NCI-H2171 (cell line): ENCODE measurements around the gene EIF2S1.
"Not testable (repeated sequence)": the region's sequence is repeated elsewhere in the genome, so short reads cannot be mapped to it uniquely, and the experiment has no call there.

Experiments used
- DNase-seq: peaks from one replicate; lab custom pipeline; 2025; lab: John Stamatoyannopoulos, UW

Gene EIF2S1

GRCh38 chr14:67359775-67360469, at the start of gene EIF2S1, which contains the start of gene ATP6V1D:
TSS of gene EIF2S1 (plus strand) at chr14:67360328. CDS start at chr14:67364768, 4,440 bp downstream.
TSS of gene ATP6V1D (minus strand) at chr14:67359804. CDS start at chr14:67359698, 106 bp downstream.
- peak; percentile 99 for DNase-seq

- no peak for DNase-seq
Observed at GRCh38 chr14:67311868-67312267, 48.3 kb upstream of the EIF2S1 start.

- no peak for DNase-seq
Observed at GRCh38 chr14:67313153-67313552, 47.0 kb upstream of the EIF2S1 start.

GRCh38 chr14:67317822-67318221, 42.3 kb upstream of the EIF2S1 start:
- DNase-seq, result no peak

- no peak for DNase-seq
Observed at GRCh38 chr14:67319142-67319541, 41.0 kb upstream of the EIF2S1 start.

GRCh38 chr14:67329666-67330065, 30.5 kb upstream of the EIF2S1 start:
- DNase-seq, result not testable (repeated sequence)

- no peak for DNase-seq
Observed at GRCh38 chr14:67331368-67332125, 28.6 kb upstream of the EIF2S1 start.

- no peak for DNase-seq
Observed at GRCh38 chr14:67332468-67332867, 27.7 kb upstream of the EIF2S1 start.

- no peak for DNase-seq
Observed at GRCh38 chr14:67335781-67336180, 24.3 kb upstream of the EIF2S1 start.

- DNase-seq, result not testable (repeated sequence)
Observed at GRCh38 chr14:67341231-67341630, 18.9 kb upstream of the EIF2S1 start.

GRCh38 chr14:67343601-67344230, 16.4 kb upstream of the EIF2S1 start:
- DNase-seq, result no peak

- DNase-seq, result no peak
Observed at GRCh38 chr14:67345583-67345982, 14.5 kb upstream of the EIF2S1 start.

GRCh38 chr14:67352055-67352454, 8.1 kb upstream of the EIF2S1 start:
- DNase-seq, result no peak

- no peak for DNase-seq
Observed at GRCh38 chr14:67357186-67357968, 2.8 kb upstream of the EIF2S1 start.

GRCh38 chr14:67357969-67358354, 2.2 kb upstream of the EIF2S1 start:
- DNase-seq, result no peak

- DNase-seq, result peak; percentile 6
Observed at GRCh38 chr14:67358924-67359774, 979 bp upstream of the EIF2S1 start.

GRCh38 chr14:67360470-67361206, 510 bp downstream of the EIF2S1 start:
- peak; percentile 31 for DNase-seq

- DNase-seq, result no peak
Observed at GRCh38 chr14:67365476-67365875, 5.3 kb downstream of the EIF2S1 start.

- no peak for DNase-seq
Observed at GRCh38 chr14:67370830-67371229, 10.7 kb downstream of the EIF2S1 start.
